Fibroblast of lung (primary cell): Measurements from ENCODE around the gene S100B. TPM values are rescaled to one million over a fixed set of nuclear protein-coding genes. Genes with fewer than 3 reads are reported as not detected.

Source experiments
- DNase-seq, 2 donors: peaks; one replicate each; pipeline versions ENCODE4 v3.0.0 to v3.0.0-alpha.2; 2010; ENCODE audit warnings: low read depth in 2 of 2
- H2AFZ ChIP-seq: 2 replicates; pipeline ENCODE4 v1.5.1; 2012; ENCODE audit warnings: low read length, control low read depth, inconsistent platforms
- H3K27ac ChIP-seq: 2 replicates; pipeline ENCODE4 v1.5.1; 2011; ENCODE audit warnings: low read length, control low read depth; ENCODE audit not compliant: insufficient read depth
- H3K27me3 ChIP-seq: 2 replicates; pipeline ENCODE4 v1.5.1; 2011; ENCODE audit warnings: mild to moderate bottlenecking, low read length; ENCODE audit not compliant: control insufficient read depth, insufficient read depth
- H3K36me3 ChIP-seq: 2 replicates; pipeline ENCODE4 v1.5.1; 2011; ENCODE audit warnings: low read length; ENCODE audit not compliant: control insufficient read depth, insufficient read depth
- H3K4me1 ChIP-seq: 2 replicates; pipeline ENCODE4 v1.5.1; 2011; ENCODE audit warnings: low read length; ENCODE audit not compliant: control insufficient read depth, insufficient read depth; ENCODE audit errors: extremely low read depth
- H3K4me2 ChIP-seq: 2 replicates; pipeline ENCODE4 v1.5.1; 2011; ENCODE audit warnings: low read length, control low read depth; ENCODE audit not compliant: insufficient read depth; ENCODE audit errors: extremely low read depth
- H3K4me3 ChIP-seq, 4 experiments: fragments of 200-600 bp in 1 of 4; sonication (generic) in 1 of 4; replicated peaks in 1 of 4; 2 replicates each; pipeline ENCODE4 v1.5.1; 2011 to 2016; ENCODE audit warnings: low read length in 4 of 4, low read depth in 3 of 4, mild to moderate bottlenecking in 3 of 4, control low read depth in 2 of 4, inconsistent platforms in 1 of 4, mixed read lengths in 1 of 4; ENCODE audit not compliant: insufficient read depth in 1 of 4; ENCODE audit errors: control extremely low read depth in 1 of 4
- H3K79me2 ChIP-seq: 2 replicates; pipeline ENCODE4 v1.5.1; 2012; ENCODE audit warnings: mild to moderate bottlenecking, low read length, inconsistent platforms; ENCODE audit not compliant: control insufficient read depth, insufficient read depth
- H3K9ac ChIP-seq: 2 replicates; pipeline ENCODE4 v1.5.1; 2011; ENCODE audit warnings: mild to moderate bottlenecking, low read length, control low read depth; ENCODE audit not compliant: insufficient read depth
- H3K9me3 ChIP-seq: 2 replicates; pipeline ENCODE4 v1.5.1; 2012; ENCODE audit warnings: low read depth, low read length; ENCODE audit not compliant: control insufficient read depth, insufficient read depth
- H4K20me1 ChIP-seq: 2 replicates; pipeline ENCODE4 v1.5.1; 2011; ENCODE audit warnings: low read length; ENCODE audit not compliant: control insufficient read depth, insufficient read depth; ENCODE audit errors: extremely low read depth
- EZH2 ChIP-seq: IDR thresholded peaks from 2 replicates; pipeline ENCODE4 v1.5.1; 2012; ENCODE audit warnings: low read length, control low read depth, mild to moderate bottlenecking; ENCODE audit errors: missing control alignments
- polyA plus RNA-seq, 2 donors: library from polyadenylated mRNA; depleted of rRNA in 1 of 2; stranded (reverse) in 1 of 2; unstranded in 1 of 2; fragments of >200 nt; gene quantifications; 2 replicates each; pipeline ENCODE4 v1.2.1, GENCODE V29; 2011 to 2012; ENCODE audit warnings: missing spikeins in 1 of 2
- total RNA-seq: library from RNA; depleted of rRNA; stranded (reverse); fragments of >200 nt; gene quantifications from 2 replicates; pipeline ENCODE4 v1.2.1, GENCODE V29; 2014
- TF ChIP-seq, protein P1 (sequence below), 2 donors: IDR thresholded peaks in 1 of 2; conservative IDR thresholded peaks in 1 of 2; 1 replicate in 1 of 2; 2 replicates in 1 of 2; pipeline ENCODE4 v1.5.1; 2011 to 2012; ENCODE audit warnings: low read length in 2 of 2, control low read depth in 1 of 2, inconsistent platforms in 1 of 2, low read depth in 1 of 2, mild to moderate bottlenecking in 1 of 2

Gene S100B
- total and polyA plus RNA-seq, 2 donors (not counting 1 experiment from before 2014, with no cell fraction given): 2.7 TPM; not detected in 1

DNA sequence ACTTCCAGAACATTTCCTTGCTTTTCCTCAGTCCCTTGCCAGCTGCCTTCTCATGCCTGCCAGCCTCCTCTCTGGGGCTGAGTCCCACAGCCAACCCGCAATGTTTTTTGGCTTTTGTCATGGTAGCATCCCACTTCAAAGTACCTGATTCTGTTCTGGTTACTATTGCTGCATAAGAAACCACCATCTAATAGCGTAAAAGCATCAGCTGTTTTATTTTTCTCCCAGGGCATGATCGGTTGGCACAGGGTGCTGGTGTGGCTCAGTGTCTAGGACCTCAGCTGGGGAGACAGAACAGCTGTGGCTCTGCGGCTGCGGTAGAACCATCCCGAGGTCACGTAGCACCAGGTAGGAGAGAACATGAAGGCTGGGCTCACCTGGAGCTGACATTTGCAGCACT, 21.7 kb upstream of the S100B start:
- no peak for TF ChIP-seq EZH2
- TF ChIP-seq, protein P1, sequence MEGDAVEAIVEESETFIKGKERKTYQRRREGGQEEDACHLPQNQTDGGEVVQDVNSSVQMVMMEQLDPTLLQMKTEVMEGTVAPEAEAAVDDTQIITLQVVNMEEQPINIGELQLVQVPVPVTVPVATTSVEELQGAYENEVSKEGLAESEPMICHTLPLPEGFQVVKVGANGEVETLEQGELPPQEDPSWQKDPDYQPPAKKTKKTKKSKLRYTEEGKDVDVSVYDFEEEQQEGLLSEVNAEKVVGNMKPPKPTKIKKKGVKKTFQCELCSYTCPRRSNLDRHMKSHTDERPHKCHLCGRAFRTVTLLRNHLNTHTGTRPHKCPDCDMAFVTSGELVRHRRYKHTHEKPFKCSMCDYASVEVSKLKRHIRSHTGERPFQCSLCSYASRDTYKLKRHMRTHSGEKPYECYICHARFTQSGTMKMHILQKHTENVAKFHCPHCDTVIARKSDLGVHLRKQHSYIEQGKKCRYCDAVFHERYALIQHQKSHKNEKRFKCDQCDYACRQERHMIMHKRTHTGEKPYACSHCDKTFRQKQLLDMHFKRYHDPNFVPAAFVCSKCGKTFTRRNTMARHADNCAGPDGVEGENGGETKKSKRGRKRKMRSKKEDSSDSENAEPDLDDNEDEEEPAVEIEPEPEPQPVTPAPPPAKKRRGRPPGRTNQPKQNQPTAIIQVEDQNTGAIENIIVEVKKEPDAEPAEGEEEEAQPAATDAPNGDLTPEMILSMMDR (conservative IDR thresholded peaks at IDR 0.05 in 1 of 2, IDR thresholded peaks at IDR 0.05 in 1 of 2; ENCODE audit: low read depth in 1 of 2, low read length in 2 of 2): no peak

DNA sequence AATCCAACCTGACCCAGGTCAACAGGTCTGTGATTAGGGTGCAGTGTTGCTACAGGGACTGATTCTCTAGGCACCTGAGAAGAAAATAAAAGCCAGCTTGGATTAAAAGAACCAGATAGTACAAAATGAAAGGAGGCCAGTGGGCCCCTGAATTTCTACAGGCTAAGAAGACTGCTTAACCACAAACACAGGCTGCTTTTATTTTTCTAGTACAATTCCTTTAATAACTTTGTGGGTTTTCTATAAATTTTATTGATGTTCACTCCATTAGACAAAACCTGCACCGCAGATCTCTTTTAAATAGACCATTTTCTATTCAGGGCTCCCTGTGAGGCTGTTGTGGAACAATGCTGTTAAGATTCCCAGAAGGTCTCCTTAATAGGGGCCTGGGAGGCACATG, 20.9 kb upstream of the S100B start:
- H2AFZ ChIP-seq: no peak overlapping the region
- H3K79me2 ChIP-seq: no peaks in the 10 kb centered on the region
- H3K27me3 ChIP-seq: no peaks in the 10 kb centered on the region
- H3K9me3 ChIP-seq: no peaks in the 10 kb centered on the region
- TF ChIP-seq, protein P1 (conservative IDR thresholded peaks at IDR 0.05 in 1 of 2, IDR thresholded peaks at IDR 0.05 in 1 of 2; ENCODE audit: low read depth in 1 of 2, low read length in 2 of 2): no peak
- TF ChIP-seq EZH2: no peak
- no peaks in the 10 kb centered on the region for H3K36me3 ChIP-seq
- no peaks in the 10 kb centered on the region for H3K4me1 ChIP-seq
- no peak overlapping the region for H3K27ac ChIP-seq
- H3K9ac ChIP-seq: no peak overlapping the region
- H4K20me1 ChIP-seq: no peaks in the 10 kb centered on the region
- no peak overlapping the region for H3K4me2 ChIP-seq
- no peak overlapping the region for H3K4me3 ChIP-seq
- DNase-seq: no peak

More for the DNA sequence above, 21.7 kb upstream of the S100B start:
- Histone ChIP-seq H3K4me1 (no peaks in the 10 kb centered on the region), H3K27me3 (no peaks in the 10 kb centered on the region), H3K79me2 (no peaks in the 10 kb centered on the region), H3K4me3 (no peak overlapping the region), H3K27ac (no peak overlapping the region), H3K4me2 (no peak overlapping the region), H3K9ac (no peak overlapping the region), H2AFZ (no peak overlapping the region), H3K36me3 (no peaks in the 10 kb centered on the region), H3K9me3 (no peaks in the 10 kb centered on the region), H4K20me1 (no peaks in the 10 kb centered on the region)
- DNase-seq: no peak

DNA sequence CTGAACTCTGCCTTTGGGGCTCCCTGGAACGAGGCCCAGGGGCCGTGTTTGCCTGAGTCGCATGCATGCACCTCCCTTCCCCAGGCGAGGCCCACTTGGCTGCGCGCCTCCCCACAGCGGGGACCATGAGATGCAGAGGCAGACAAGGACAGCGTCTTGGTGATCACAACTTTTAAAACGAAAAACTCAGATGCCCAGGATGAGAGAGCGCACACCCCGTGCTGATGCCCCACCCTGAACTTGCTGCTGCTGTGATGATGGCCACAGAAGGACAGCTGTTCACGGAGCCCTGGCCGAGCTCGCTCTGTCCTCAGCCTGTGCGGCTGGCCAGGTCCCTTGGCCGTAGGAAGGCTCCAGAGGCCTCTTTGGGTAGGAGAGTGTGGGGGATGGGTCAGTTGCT, 19.2 kb upstream of the S100B start:
- no peak overlapping the region for H3K4me2 ChIP-seq
- no peaks in the 10 kb centered on the region for H3K27me3 ChIP-seq
- no peak for DNase-seq
- H4K20me1 ChIP-seq: no peaks in the 10 kb centered on the region
- H3K79me2 ChIP-seq: no peaks in the 10 kb centered on the region
- no peaks in the 10 kb centered on the region for H3K4me1 ChIP-seq
- H2AFZ ChIP-seq: no peak overlapping the region
- H3K36me3 ChIP-seq: no peaks in the 10 kb centered on the region
- TF ChIP-seq, protein P1 (conservative IDR thresholded peaks at IDR 0.05 in 1 of 2, IDR thresholded peaks at IDR 0.05 in 1 of 2; ENCODE audit: low read depth in 1 of 2, low read length in 2 of 2): no peak
- TF ChIP-seq EZH2: no peak
- no peaks in the 10 kb centered on the region for H3K9me3 ChIP-seq
- no peak overlapping the region for H3K9ac ChIP-seq
- H3K27ac ChIP-seq: no peak overlapping the region
- no peak overlapping the region for H3K4me3 ChIP-seq
